Osteoblast (primary cell): ENCODE data around the gene ANKRD29. TPM values are rescaled to one million over a fixed set of nuclear protein-coding genes. Genes with fewer than 3 reads are reported as not detected.

ENCODE experiments used
- DNase-seq: peaks from one replicate; pipeline ENCODE4 v3.0.0; 2011; ENCODE audit warnings: low spot score, mixed read lengths; ENCODE audit not compliant: insufficient read length; ENCODE audit errors: missing footprints
- H2AFZ ChIP-seq: 2 replicates; pipeline ENCODE4 v1.6.0; 2011; ENCODE audit warnings: mild to moderate bottlenecking, low read length
- H3K27ac ChIP-seq: 2 replicates; pipeline ENCODE4 v1.5.1; 2011; ENCODE audit warnings: mild to moderate bottlenecking, low read depth, low read length, moderate library complexity
- H3K27me3 ChIP-seq: 2 replicates; pipeline ENCODE4 v1.6.0; 2012; ENCODE audit warnings: mild to moderate bottlenecking, control low read depth, inconsistent platforms, low read length, moderate library complexity; ENCODE audit not compliant: insufficient read depth
- H3K36me3 ChIP-seq: 2 replicates; pipeline ENCODE4 v1.5.1; 2011; ENCODE audit warnings: mild to moderate bottlenecking, low read length, control low read depth, moderate library complexity; ENCODE audit not compliant: insufficient read depth
- H3K4me1 ChIP-seq: 2 replicates; pipeline ENCODE4 v1.5.1; 2011; ENCODE audit warnings: mild to moderate bottlenecking, low read length, control low read depth, moderate library complexity; ENCODE audit not compliant: insufficient read depth
- H3K4me2 ChIP-seq: 2 replicates; pipeline ENCODE4 v1.6.0; 2011; ENCODE audit warnings: mild to moderate bottlenecking, low read length; ENCODE audit not compliant: insufficient read depth
- H3K4me3 ChIP-seq: fragments of 200-600 bp; sonication (generic); 3 replicates; pipeline ENCODE4 v1.5.1; 2012; ENCODE audit warnings: mild to moderate bottlenecking, low read length, inconsistent platforms; ENCODE audit not compliant: insufficient read depth
- H3K79me2 ChIP-seq: 2 replicates; pipeline ENCODE4 v1.6.0; 2012; ENCODE audit warnings: mild to moderate bottlenecking, low read length, control low read depth, inconsistent platforms; ENCODE audit not compliant: insufficient read depth
- H3K9me3 ChIP-seq: 2 replicates; pipeline ENCODE4 v1.5.1; 2011; ENCODE audit warnings: low read depth, low read length, control low read depth
- H4K20me1 ChIP-seq: 2 replicates; pipeline ENCODE4 v1.6.0; 2012; ENCODE audit warnings: mild to moderate bottlenecking, low read length, control low read depth; ENCODE audit not compliant: insufficient read depth
- CTCF ChIP-seq: IDR thresholded peaks from 2 replicates; pipeline ENCODE4 v1.5.1; 2011; ENCODE audit warnings: mild to moderate bottlenecking, low read depth, low read length, moderate library complexity; ENCODE audit errors: extremely low read depth
- total RNA-seq: library from RNA; depleted of rRNA; stranded (reverse); fragments of >200 nt; gene quantifications from 2 replicates; pipeline ENCODE4 v1.2.3, GENCODE V29; 2012

Gene ANKRD29
- total RNA-seq, 1 donor = 9.8 TPM

- no peaks in the 10 kb centered on the region for H3K36me3 ChIP-seq
- DNase-seq = no peak
- no peak for TF ChIP-seq CTCF
- no peaks in the 10 kb centered on the region for H4K20me1 ChIP-seq
- H3K4me2 ChIP-seq = no peak overlapping the region
- no peaks in the 10 kb centered on the region for H3K79me2 ChIP-seq
- H3K9me3 ChIP-seq = no peaks in the 10 kb centered on the region
- no peak overlapping the region for H3K27ac ChIP-seq
- H2AFZ ChIP-seq = no peak overlapping the region
- peaks cover 3% of the 10 kb centered on the region for H3K4me1 ChIP-seq
- no peak overlapping the region for H3K4me3 ChIP-seq
- H3K27me3 ChIP-seq = no peaks in the 10 kb centered on the region
Observed at GRCh38 chr18:23612434-23613090, 50.1 kb downstream of the ANKRD29 start.

- H3K27me3 ChIP-seq = no peaks in the 10 kb centered on the region
- no peaks in the 10 kb centered on the region for H3K9me3 ChIP-seq
- no peak overlapping the region for H3K27ac ChIP-seq
- H3K79me2 ChIP-seq = no peaks in the 10 kb centered on the region
- H3K4me2 ChIP-seq = no peak overlapping the region
- no peak overlapping the region for H2AFZ ChIP-seq
- no peaks in the 10 kb centered on the region for H3K36me3 ChIP-seq
- no peak for DNase-seq
- TF ChIP-seq CTCF = no peak
- H3K4me1 ChIP-seq = peaks cover 3% of the 10 kb centered on the region
- no peaks in the 10 kb centered on the region for H4K20me1 ChIP-seq
- H3K4me3 ChIP-seq = no peak overlapping the region
Observed at GRCh38 chr18:23609390-23610023, 53.2 kb downstream of the ANKRD29 start.

GRCh38 chr18:23608211-23608610 is 54.5 kb downstream of the ANKRD29 start:
- no peak overlapping the region for H3K4me2 ChIP-seq
- H3K27me3 ChIP-seq = no peaks in the 10 kb centered on the region
- no peak for DNase-seq
- H3K4me1 ChIP-seq = peaks cover 3% of the 10 kb centered on the region
- H3K9me3 ChIP-seq = no peaks in the 10 kb centered on the region
- no peaks in the 10 kb centered on the region for H4K20me1 ChIP-seq
- H3K36me3 ChIP-seq = no peaks in the 10 kb centered on the region
- no peak overlapping the region for H2AFZ ChIP-seq
- H3K79me2 ChIP-seq = no peaks in the 10 kb centered on the region
- no peak for TF ChIP-seq CTCF
- no peak overlapping the region for H3K4me3 ChIP-seq
- H3K27ac ChIP-seq = no peak overlapping the region

- Histone ChIP-seq H3K4me3 (no peak overlapping the region), H3K9me3 (no peaks in the 10 kb centered on the region), H3K4me1 (no peaks in the 10 kb centered on the region), H3K27ac (no peak overlapping the region), H3K4me2 (no peak overlapping the region), H3K36me3 (no peaks in the 10 kb centered on the region), H4K20me1 (no peaks in the 10 kb centered on the region), H3K79me2 (no peaks in the 10 kb centered on the region), H2AFZ (no peak overlapping the region), H3K27me3 (no peaks in the 10 kb centered on the region)
- no peak for TF ChIP-seq CTCF
- DNase-seq = no peak
Observed at GRCh38 chr18:23605941-23606340, 56.8 kb downstream of the ANKRD29 start.
